Suprapubic skin (tissue), 4 donors: ENCODE results near the gene EMILIN1. TPM values are rescaled to one million over a fixed set of nuclear protein-coding genes. Genes with fewer than 3 reads are reported as not detected.
A peak's percentile ranks its signal among the peaks of the same experiment; 100 is the strongest.

Source experiments
- DNase-seq, 2 donors: peaks; one replicate each; pipeline ENCODE4 v3.0.0-alpha.2; 2019; ENCODE audit warnings: low spot score in 2 of 2
- H3K27ac ChIP-seq: fragments of 200-600 bp; sonication (generic); one replicate; pipeline ENCODE4 v1.5.1; 2019
- H3K27me3 ChIP-seq: fragments of 200-600 bp; sonication (generic); one replicate; pipeline ENCODE4 v1.5.1; 2019
- H3K36me3 ChIP-seq: fragments of 200-600 bp; sonication (generic); one replicate; pipeline ENCODE4 v1.5.1; 2019
- H3K4me1 ChIP-seq: fragments of 200-600 bp; sonication (generic); one replicate; pipeline ENCODE4 v1.5.1; 2019
- H3K4me3 ChIP-seq: fragments of 200-600 bp; sonication (generic); one replicate; pipeline ENCODE4 v1.5.1; 2019; ENCODE audit warnings: mild to moderate bottlenecking
- H3K9me3 ChIP-seq: fragments of 200-600 bp; sonication (generic); one replicate; pipeline ENCODE4 v1.5.1; 2019
- CTCF ChIP-seq, 2 donors: fragments of 200-600 bp in 1 of 2; fragments of 450-650 bp in 1 of 2; sonication (generic) in 1 of 2; IDR thresholded peaks; one replicate each; pipeline ENCODE4 v1.5.1; 2016 to 2019; ENCODE audit warnings: antibody characterized with exemption in 2 of 2, mild to moderate bottlenecking in 1 of 2, moderate library complexity in 1 of 2
- EP300 ChIP-seq: sonication (generic); formaldehyde crosslinking; IDR thresholded peaks from one replicate; pipeline ENCODE4 v1.6.1; 2017; ENCODE audit warnings: antibody characterized with exemption
- POLR2A ChIP-seq, 2 donors: fragments of 450-650 bp; IDR thresholded peaks; one replicate each; pipeline ENCODE4 v1.6.1; 2017; ENCODE audit warnings: antibody characterized with exemption in 2 of 2, mild to moderate bottlenecking in 2 of 2, moderate library complexity in 2 of 2
- POLR2AphosphoS5 ChIP-seq, 3 donors: sonication (generic); formaldehyde crosslinking; IDR thresholded peaks; one replicate each; pipeline ENCODE4 v1.6.1; 2017; ENCODE audit warnings: antibody characterized with exemption in 3 of 3
- WGBS: methylation state at CpG from one replicate; pipeline ENCODE4 v1.1.5; 2018; 5-methylcytosine and 5-hydroxymethylcytosine counted together
- total RNA-seq, 4 donors: library from RNA; depleted of rRNA; stranded (reverse); fragments of >200 nt; gene quantifications; one replicate each; pipeline ENCODE4 v1.1.0, GENCODE V29; 2016

EMILIN1 gene
- total RNA-seq, 4 donors from 2014 or later: 3.0 to 13.8 (median 5.8) TPM

- no peak for DNase-seq
- no peaks in the 10 kb centered on the region for H3K9me3 ChIP-seq
- 79% methylated on average over 7 of the region's 10 CpGs for WGBS
- H3K36me3 ChIP-seq: no peaks in the 10 kb centered on the region
- H3K27me3 ChIP-seq: no peaks in the 10 kb centered on the region
- H3K4me3 ChIP-seq: peak overlapping the region; percentile 73
- TF ChIP-seq POLR2AphosphoS5 (IDR thresholded peaks at IDR 0.05): no peak
- no peak for TF ChIP-seq EP300
- no peak for TF ChIP-seq CTCF (IDR thresholded peaks at IDR 0.05)
- TF ChIP-seq POLR2A (IDR thresholded peaks at IDR 0.05): no peak
- peaks cover 56% of the 10 kb centered on the region for H3K4me1 ChIP-seq
- H3K27ac ChIP-seq: peak overlapping the region; percentile 79
Measured at GRCh38 chr2:27085062-27085672, 6.8 kb downstream of the EMILIN1 start.

- Histone ChIP-seq H3K27ac (peak overlapping the region; percentile 79), H3K36me3 (no peaks in the 10 kb centered on the region), H3K9me3 (no peaks in the 10 kb centered on the region), H3K27me3 (no peaks in the 10 kb centered on the region), H3K4me3 (peak overlapping the region; percentile 73), H3K4me1 (peaks cover 51% of the 10 kb centered on the region)
- peak in 1 of 2 donors; percentile 10 for TF ChIP-seq CTCF (IDR thresholded peaks at IDR 0.05)
- no peak for TF ChIP-seq EP300
- peak in 1 of 2 donors; percentile 89 for DNase-seq
- WGBS: 0% methylated on average over 4 of the region's 38 CpGs
Measured at GRCh38 chr2:27085673-27086089, 7.3 kb downstream of the EMILIN1 start.

GRCh38 chr2:27086090-27086723, 7.8 kb downstream of the EMILIN1 start:
- DNase-seq: peak; percentile 94 to 95
- TF ChIP-seq POLR2AphosphoS5 (IDR thresholded peaks at IDR 0.05) (peak in 1 of 3 donors; percentile 47), EP300 (no peak), CTCF (IDR thresholded peaks at IDR 0.05) (peak; percentile 80 to 98)
- Histone ChIP-seq H3K4me3 (peak overlapping the region; percentile 73), H3K36me3 (no peaks in the 10 kb centered on the region), H3K4me1 (peaks cover 46% of the 10 kb centered on the region), H3K27ac (peak overlapping the region; percentile 79), H3K9me3 (no peaks in the 10 kb centered on the region), H3K27me3 (no peaks in the 10 kb centered on the region)
- 0% methylated on average over 11 of the region's 81 CpGs for WGBS

- Histone ChIP-seq H3K4me3 (peak within 1 kb of the TSS; percentile 73), H3K36me3 (no peaks in the 10 kb centered on the region), H3K27ac (peak within 1 kb of the TSS; percentile 79), H3K27me3 (no peaks in the 10 kb centered on the region), H3K4me1 (peaks cover 38% of the 10 kb centered on the region), H3K9me3 (no peaks in the 10 kb centered on the region)
- TF ChIP-seq CTCF (IDR thresholded peaks at IDR 0.05): no peak
- TF ChIP-seq POLR2AphosphoS5 (IDR thresholded peaks at IDR 0.05): no peak
- no peak for TF ChIP-seq EP300
- TF ChIP-seq POLR2A (IDR thresholded peaks at IDR 0.05): no peak
- DNase-seq: no peak
- 25% methylated on average over 16 of the region's 54 CpGs for WGBS
Measured at GRCh38 chr2:27086724-27087593, 8.5 kb downstream of the EMILIN1 start, which contains the start of gene KHK. KHK (plus strand) TSS chr2:27086772; CDS start chr2:27087260, 488 bp downstream.
